SU-DHL-6 (cell line): ENCODE data around the gene KIF13A.

ENCODE experiments used
- H2AFZ ChIP-seq: fragments of 200-600 bp; sonication (generic); 2 replicates; pipeline ENCODE4 v1.6.1; 2014; ENCODE audit warnings: low read depth, mild to moderate bottlenecking, moderate library complexity, mixed read lengths, antibody characterized with exemption, low read length; ENCODE audit not compliant: severe bottlenecking
- H3F3A ChIP-seq: fragments of 200-600 bp; shearing (Covaris generic); 2 replicates; pipeline ENCODE4 v1.6.0; 2016; ENCODE audit warnings: antibody characterized with exemption, mild to moderate bottlenecking; ENCODE audit not compliant: insufficient read depth
- H3K27ac ChIP-seq: fragments of 200-600 bp; sonication (generic); 2 replicates; pipeline ENCODE4 v1.5.1; 2016; ENCODE audit warnings: low read depth, mild to moderate bottlenecking, low read length, moderate library complexity, mixed read lengths
- H3K27me3 ChIP-seq: fragments of 200-600 bp; sonication (generic), shearing (Covaris generic); 2 replicates; pipeline ENCODE4 v1.6.0; 2014; ENCODE audit warnings: mild to moderate bottlenecking, low read length
- H3K36me3 ChIP-seq: fragments of 200-600 bp; sonication (generic); 2 replicates; pipeline ENCODE4 v1.6.1; 2014; ENCODE audit warnings: mild to moderate bottlenecking, low read length, mixed read lengths
- H3K4me2 ChIP-seq: fragments of 300-600, 200-600 bp; shearing (Covaris generic), sonication (generic); 2 replicates; pipeline ENCODE4 v1.6.0; 2014; ENCODE audit warnings: low read length, low read depth, mild to moderate bottlenecking; ENCODE audit not compliant: poor library complexity, severe bottlenecking
- H3K4me3 ChIP-seq: fragments of 200-600 bp; sonication (generic); 2 replicates; pipeline ENCODE4 v1.5.1; 2014; ENCODE audit warnings: antibody characterized with exemption, low read length, mild to moderate bottlenecking, mixed read lengths; ENCODE audit not compliant: insufficient read depth, poor library complexity, severe bottlenecking
- H3K79me2 ChIP-seq: fragments of 200-600 bp; sonication (generic); 2 replicates; pipeline ENCODE4 v1.6.1; 2014; ENCODE audit warnings: mild to moderate bottlenecking, low read length, moderate library complexity; ENCODE audit not compliant: insufficient read depth
- H3K9ac ChIP-seq: fragments of 200-600 bp; sonication (generic); 2 replicates; pipeline ENCODE4 v1.7.0; 2014; ENCODE audit warnings: mild to moderate bottlenecking, low read length
- H3K9me2 ChIP-seq: fragments of 200-600 bp; sonication (generic); replicated peaks from 2 replicates; pipeline ENCODE4 v1.6.1; 2014; ENCODE audit warnings: low read length; ENCODE audit not compliant: insufficient read depth
- H3K9me3 ChIP-seq: fragments of 200-600 bp; sonication (generic); 2 replicates; pipeline ENCODE4 v1.6.1; 2014; ENCODE audit warnings: low read length, mixed read lengths; ENCODE audit not compliant: insufficient read depth
- H4K20me1 ChIP-seq: fragments of 200-600 bp; sonication (generic); 2 replicates; pipeline ENCODE4 v1.6.1; 2014; ENCODE audit warnings: low read depth, mild to moderate bottlenecking, antibody characterized with exemption, low read length, moderate library complexity, mixed read lengths
- EZH2phosphoT487 ChIP-seq: fragments of 200-600 bp; sonication (generic), shearing (Covaris generic); conservative IDR thresholded peaks from 2 replicates; pipeline ENCODE4 v1.6.1; 2018; ENCODE audit warnings: mild to moderate bottlenecking, antibody characterized with exemption, low read length, moderate library complexity, mixed read lengths
- TF ChIP-seq, protein P1 (sequence below): fragments of 200-600 bp; sonication (generic); IDR thresholded peaks from one replicate; pipeline ENCODE4 v1.5.1; 2017; ENCODE audit warnings: antibody characterized with exemption, mild to moderate bottlenecking, low read length, moderate library complexity; ENCODE audit not compliant: insufficient read depth, poor library complexity, severe bottlenecking

KIF13A gene

DNA sequence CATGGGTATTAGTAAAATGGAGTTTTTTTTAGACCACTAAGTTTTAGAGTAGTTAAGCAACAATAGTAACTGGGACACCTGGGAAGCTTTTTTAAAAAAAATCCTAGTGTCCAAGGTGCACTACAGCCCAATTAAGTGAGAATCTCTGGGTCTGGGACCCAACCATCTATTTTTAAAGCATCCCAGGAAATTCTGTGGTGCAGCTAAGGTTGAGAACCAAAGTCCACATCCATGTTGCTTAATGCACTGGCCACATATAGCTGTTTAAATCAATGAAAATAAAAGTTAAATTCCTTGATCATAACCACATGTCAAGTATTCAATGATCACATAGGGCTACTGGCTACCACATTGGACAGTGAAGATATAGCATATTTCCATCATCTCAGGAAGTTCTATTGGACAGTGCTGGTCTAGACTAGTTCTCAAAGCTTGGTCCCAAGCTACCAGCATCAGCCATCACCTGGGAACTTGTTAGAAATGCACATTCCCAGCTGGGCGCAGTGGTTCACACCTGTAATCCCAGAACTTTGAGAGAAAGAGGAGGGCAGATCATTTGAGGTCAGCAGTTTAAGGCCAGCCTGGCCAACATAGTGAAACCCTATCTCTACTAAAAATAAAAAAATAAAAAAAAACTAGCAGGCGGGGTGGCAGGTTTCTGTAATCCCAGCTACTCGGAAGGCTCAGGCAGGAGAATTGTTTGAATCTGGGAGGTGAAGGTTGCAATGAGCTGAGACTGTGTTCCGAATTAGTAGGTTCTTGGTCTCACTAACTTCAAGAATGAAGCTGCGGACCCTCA, 12.7 kb downstream of the KIF13A start:
- TF ChIP-seq, protein P1, sequence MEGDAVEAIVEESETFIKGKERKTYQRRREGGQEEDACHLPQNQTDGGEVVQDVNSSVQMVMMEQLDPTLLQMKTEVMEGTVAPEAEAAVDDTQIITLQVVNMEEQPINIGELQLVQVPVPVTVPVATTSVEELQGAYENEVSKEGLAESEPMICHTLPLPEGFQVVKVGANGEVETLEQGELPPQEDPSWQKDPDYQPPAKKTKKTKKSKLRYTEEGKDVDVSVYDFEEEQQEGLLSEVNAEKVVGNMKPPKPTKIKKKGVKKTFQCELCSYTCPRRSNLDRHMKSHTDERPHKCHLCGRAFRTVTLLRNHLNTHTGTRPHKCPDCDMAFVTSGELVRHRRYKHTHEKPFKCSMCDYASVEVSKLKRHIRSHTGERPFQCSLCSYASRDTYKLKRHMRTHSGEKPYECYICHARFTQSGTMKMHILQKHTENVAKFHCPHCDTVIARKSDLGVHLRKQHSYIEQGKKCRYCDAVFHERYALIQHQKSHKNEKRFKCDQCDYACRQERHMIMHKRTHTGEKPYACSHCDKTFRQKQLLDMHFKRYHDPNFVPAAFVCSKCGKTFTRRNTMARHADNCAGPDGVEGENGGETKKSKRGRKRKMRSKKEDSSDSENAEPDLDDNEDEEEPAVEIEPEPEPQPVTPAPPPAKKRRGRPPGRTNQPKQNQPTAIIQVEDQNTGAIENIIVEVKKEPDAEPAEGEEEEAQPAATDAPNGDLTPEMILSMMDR, result no peak
- TF ChIP-seq EZH2phosphoT487, result no peak
- H3K36me3 ChIP-seq, result no peaks in the 10 kb centered on the region
- H3K79me2 ChIP-seq, result no peaks in the 10 kb centered on the region
- H3K9me2 ChIP-seq, result no peaks in the 10 kb centered on the region
- H3K9me3 ChIP-seq, result no peaks in the 10 kb centered on the region
- no peak overlapping the region for H3K4me3 ChIP-seq
- H2AFZ ChIP-seq, result no peak overlapping the region
- no peak overlapping the region for H3K4me2 ChIP-seq
- no peaks in the 10 kb centered on the region for H4K20me1 ChIP-seq
- H3F3A ChIP-seq, result no peaks in the 10 kb centered on the region
- H3K27ac ChIP-seq, result no peak overlapping the region
- H3K9ac ChIP-seq, result no peak overlapping the region
- H3K27me3 ChIP-seq, result no peaks in the 10 kb centered on the region

DNA sequence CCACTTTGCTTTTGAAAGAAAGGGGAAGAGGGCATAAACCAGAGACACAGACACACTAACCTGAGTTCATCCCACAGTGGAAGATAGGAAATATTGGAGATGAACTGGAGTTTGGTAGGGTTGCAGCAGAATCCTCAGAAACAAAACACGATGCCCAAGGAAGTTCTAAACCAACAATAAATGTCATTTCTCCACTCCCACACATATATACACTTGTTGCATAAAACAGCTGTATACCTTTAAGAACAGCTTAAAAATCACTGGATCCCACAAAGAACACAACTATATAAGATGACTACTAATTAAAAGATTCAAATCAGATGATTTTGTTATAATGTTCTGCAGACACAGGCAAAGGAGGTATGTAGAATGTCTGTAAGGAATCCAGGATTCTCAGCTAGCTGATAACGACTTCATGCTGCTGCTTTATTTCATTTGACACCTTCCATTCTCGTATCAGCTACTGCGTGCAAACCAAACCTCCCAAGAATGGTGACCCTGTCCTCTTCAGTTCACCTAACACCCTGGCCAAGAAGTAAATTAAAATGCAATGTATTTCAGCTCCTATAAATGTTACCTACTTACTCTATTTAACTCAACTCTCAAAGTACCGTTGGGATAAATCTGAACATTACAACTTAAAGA, 14.3 kb downstream of the KIF13A start:
- Histone ChIP-seq H2AFZ (no peak overlapping the region), H3K27me3 (no peaks in the 10 kb centered on the region), H3K4me2 (no peak overlapping the region), H3K9me3 (no peaks in the 10 kb centered on the region), H3K9ac (no peak overlapping the region), H4K20me1 (no peaks in the 10 kb centered on the region), H3K79me2 (no peaks in the 10 kb centered on the region), H3F3A (no peaks in the 10 kb centered on the region), H3K36me3 (no peaks in the 10 kb centered on the region), H3K4me3 (no peak overlapping the region), H3K27ac (no peak overlapping the region), H3K9me2 (no peaks in the 10 kb centered on the region)
- no peak for TF ChIP-seq EZH2phosphoT487
- TF ChIP-seq, protein P1, result no peak

DNA sequence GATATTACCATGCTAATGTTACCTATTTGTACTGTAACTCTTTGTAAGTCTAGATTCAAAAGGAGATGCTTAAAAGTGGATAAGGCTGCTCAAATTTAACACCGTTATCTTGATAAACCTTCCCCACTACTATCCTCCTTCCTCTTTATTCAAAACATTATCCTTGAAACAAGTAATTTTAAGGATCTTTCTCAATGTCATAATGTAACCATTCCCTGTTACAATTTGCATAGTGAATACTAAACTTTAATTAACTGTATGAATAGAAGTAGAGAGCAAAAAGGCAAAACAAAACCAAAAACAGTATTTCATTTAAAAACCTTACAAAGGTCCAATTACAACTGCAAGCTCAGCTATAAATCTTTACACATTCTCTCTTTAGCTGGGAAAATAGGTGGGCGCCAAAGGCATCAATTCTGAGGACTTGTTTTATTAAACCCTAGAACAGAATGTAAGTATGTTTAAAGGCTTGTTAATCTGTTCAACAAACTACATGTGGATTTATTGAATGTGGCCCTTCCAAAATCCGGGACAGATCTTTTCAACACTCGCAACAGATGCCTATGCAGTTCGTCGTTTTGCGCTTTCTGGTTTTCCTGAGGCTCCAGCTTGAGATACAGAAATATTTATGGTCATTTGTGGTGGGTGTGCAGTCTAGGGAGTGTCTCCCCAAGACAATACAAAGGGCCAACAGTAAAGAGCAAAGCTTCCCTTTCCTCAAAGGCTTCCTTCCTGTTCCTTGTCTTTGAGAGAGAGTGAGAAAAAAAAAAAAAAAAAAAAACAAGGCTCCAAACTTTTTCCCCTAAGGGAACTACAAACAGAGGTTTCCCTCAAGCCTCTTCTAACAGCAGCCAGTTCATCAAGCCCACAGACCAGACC, 15.1 kb downstream of the KIF13A start:
- Histone ChIP-seq H3K27ac (no peak overlapping the region), H3F3A (no peaks in the 10 kb centered on the region), H2AFZ (no peak overlapping the region), H3K79me2 (no peaks in the 10 kb centered on the region), H3K27me3 (no peaks in the 10 kb centered on the region), H3K36me3 (no peaks in the 10 kb centered on the region), H3K4me3 (no peak overlapping the region), H4K20me1 (no peaks in the 10 kb centered on the region), H3K4me2 (no peak overlapping the region), H3K9me3 (no peaks in the 10 kb centered on the region), H3K9me2 (no peaks in the 10 kb centered on the region), H3K9ac (no peak overlapping the region)
- TF ChIP-seq, protein P1, result no peak
- TF ChIP-seq EZH2phosphoT487, result no peak
